NCI-H128 (cell line): ENCODE data around the gene NAA40.

Source experiments
- DNase-seq: peaks from one replicate; lab custom pipeline; 2025; ENCODE audit not compliant: unreplicated experiment; lab: John Stamatoyannopoulos, UW

NAA40 gene

DNA sequence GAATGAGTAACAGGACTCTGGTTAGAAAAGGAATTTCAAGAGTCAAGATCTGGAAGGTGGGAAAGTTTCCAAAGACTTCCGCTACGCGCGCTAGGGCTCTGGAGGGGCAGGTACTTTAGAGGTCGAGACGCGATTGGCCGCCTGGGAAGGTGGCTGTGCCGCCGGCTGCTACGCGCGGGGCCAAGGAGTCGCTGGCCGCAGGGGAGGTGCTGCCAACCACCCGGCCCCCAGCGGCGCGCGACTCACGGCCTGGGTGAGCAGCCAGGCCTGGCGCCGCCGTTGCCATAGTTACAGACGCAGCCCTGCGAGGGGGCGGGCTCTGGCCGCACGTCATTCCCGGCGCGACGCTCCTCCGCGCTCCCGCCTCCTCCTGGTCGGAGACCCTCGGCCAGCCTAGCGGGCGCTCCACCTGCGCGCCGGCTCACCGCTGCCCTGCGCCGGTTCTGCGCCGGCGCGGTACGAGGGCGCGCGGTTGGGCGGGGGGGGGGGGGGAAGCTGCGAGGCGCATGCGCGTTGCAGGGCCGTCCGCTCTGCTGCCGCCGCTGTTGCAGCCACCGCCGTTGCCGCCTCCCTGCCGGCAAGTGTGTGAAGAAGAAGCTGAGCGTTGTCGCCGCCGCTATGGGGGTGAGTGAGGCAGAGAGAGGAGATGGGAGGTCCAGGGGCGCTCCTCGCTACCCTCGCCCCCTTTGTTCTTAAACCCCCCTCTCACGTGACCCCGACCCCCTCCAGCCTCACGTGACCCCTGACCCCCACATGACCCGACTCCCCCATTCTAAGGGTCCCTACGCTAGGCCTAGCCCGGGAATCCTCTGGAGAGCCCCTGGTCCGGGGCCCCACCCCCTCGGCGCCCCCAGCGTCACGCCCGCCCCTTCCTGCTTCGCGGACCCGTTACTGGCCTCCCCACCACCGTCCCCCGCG lies at the start of gene NAA40:
NAA40 (plus strand) TSS at position 524 of the 918 bp plus-strand sequence; CDS start at position 619, 95 bp downstream.
- DNase-seq: peak; percentile 95

DNA sequence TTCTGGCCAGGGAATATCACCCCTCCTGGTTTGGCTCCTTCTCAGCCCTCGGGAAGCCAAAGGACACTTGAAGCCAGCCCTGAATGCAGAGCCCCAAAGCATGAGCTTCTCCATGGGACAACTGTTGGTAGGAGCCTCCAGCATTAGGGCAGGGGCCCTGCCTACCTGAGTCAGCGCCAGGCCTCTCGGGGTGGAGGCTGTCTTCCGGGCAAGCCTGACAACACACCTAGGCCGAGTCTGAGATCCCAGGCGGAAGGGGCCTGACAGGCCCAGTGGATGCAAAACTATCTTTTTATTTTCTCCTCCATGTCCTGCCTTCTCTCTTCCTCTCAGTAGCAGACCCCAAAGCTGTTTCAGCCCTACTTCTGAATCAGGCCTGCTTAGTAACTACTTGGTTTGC lies 49.5 kb upstream of the NAA40 start:
- no peak for DNase-seq

DNA sequence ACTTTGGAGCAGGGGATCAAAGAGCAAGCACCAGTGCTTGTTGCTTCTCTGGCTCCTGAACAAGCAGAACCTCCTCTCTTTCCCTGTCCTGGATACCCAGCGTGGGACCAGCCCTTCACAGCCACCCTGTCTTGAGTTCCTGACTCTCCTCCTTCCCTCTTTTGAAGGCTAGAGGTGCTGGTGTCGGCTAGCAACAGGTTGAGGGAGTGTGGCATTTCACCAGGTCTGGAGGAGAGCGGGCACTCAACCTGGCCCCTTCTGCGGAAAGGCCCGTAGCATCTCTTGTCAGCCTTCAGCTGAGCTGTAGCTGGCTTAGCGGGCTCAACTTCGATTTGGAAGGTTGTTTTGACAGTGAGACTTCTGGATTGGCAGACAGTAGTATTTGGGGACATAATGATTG lies 48.4 kb upstream of the NAA40 start:
- no peak for DNase-seq

DNA sequence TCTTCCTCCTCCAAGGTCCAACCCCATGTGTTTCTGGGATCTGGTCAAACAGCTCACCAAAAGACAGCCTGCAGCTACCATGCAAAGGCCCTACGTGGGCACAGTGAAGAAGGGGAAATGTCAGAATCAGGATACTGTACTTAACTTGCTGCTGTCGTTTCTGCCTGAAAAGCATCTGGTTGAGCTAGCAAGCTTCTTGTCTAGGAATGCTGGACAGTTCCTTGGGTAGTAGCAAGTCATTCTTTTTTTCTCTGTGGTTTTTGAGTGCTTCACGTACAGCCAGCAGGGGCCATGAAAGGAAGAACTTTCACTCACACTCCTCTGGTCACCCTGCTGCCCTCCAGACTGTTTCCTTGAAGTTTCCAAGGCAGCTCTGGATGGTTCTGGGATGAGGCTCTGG lies 46.6 kb upstream of the NAA40 start:
- no peak for DNase-seq

DNA sequence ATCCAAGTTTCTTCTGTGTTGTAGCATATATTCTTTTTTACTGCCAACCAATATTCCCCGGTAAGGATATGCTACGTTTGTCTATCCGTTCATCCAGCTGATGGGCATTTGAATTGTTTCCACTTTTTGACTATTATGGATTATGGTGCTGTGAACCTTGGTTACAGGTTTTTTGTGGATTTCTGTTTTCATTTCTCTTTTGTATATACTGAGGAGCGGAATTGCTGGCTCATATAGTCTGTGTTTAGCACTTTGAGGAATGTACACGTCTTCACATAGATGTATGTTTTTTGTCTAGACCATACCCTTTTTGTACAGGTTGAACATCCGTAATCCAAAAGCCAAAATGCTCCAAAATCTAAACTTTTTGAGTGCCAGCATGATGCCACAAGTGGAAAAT lies 45.4 kb upstream of the NAA40 start:
- no peak for DNase-seq

DNA sequence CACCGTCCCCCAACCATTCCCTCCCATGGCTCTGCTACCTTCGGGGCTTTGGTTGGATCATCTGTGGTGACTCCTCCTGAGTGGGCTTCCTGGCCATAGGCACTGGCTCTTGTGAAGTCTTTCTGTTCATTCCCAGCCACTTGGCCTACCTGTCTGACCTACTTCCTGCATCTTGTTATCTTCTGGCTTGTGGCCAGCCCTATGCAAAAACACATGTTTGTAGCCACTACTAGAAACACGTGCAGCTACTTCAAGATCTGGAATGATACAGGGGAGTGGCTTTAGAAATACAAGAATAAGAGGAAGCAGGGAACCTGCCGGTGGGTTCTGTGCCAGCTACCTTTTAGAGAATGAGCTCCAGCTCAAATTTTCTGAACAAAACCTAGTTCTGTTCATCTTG lies 42.7 kb upstream of the NAA40 start:
- DNase-seq: no peak

DNA sequence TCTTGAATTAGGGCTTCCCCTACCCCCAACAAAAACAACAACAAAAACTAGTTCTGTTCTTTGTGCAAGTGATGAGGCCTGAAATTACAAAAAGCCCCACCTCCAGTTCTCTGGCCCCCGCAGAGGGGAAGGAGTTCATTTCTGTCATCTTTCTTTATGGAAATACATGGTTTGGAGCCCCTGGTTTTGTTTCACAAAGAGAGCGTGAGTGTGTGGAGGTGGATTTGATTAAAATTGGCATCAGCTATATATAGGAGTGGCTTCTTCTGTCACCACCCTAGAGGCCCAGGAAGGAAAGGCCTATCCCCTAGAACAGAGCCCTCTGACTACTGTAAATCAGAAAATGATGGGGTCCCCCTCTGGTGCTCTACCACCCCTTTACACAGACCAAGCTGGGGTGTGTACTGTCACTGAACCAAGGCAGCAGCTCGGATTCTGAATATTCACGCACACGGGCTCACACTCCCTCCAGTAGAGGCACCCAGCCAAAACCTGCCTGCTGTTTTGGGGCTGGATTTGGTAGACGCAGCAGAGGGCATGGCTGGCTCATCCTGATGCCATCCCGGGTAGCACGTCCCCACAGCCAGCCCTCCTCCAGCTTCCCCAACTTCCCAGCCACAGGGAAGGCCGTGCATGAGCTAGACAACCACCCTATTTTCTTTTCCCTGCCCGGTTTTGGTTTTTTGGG lies 41.2 kb upstream of the NAA40 start:
- DNase-seq: no peak

DNA sequence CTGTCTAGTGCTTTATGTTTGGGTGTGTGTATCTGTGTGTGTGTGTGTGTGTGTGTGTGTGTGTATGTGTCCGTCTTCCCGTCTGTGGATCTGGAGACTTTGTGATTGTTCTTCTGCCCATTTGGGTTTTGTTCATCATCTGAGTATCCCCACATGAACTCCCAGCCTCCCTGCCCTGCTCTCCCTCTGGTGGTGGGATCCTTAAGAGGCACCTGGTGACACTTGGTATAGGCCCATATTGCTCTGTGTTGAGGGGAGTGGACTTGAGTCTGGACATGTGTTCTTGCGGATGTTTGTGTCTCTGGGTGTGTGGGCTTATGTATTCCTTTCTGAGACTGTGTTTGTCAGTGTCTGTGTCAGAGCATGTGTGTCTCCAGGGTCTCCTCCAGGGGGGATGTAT lies 37.1 kb upstream of the NAA40 start:
- no peak for DNase-seq

DNA sequence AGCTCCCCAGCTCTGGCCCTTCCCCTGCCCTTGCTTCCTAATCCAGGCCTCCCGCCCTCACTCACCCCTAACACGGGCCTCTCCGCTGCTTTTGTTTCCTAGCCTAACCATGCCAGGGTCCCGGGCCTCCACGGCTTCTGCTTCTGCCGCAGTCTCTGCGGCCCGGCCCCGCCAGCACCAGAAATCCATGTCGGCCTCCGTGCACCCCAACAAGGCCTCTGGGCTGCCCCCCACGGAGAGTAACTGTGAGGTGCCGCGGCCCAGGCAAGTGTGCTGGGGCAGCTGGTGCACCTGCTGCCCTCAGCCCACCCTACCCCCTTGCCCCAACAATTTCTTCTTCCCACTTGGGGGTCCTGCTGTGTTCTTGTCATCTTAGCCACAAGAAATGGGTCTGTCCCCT lies 34.9 kb upstream of the NAA40 start:
- DNase-seq: no peak

DNA sequence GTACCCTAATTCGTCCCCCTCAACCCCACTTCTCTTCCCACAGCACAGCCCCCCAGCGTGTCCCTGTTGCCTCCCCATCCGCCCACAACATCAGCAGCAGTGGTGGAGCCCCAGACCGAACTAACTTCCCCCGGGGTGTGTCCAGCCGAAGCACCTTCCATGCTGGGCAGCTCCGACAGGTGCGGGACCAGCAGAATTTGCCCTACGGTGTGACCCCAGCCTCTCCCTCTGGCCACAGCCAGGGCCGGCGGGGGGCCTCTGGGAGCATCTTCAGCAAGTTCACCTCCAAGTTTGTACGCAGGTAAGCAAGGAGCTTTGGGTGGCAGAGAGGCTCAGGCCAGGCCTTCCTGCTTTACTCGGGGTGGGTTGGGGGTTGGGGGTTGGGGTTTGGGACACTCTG lies 34.1 kb upstream of the NAA40 start:
- DNase-seq: no peak

DNA sequence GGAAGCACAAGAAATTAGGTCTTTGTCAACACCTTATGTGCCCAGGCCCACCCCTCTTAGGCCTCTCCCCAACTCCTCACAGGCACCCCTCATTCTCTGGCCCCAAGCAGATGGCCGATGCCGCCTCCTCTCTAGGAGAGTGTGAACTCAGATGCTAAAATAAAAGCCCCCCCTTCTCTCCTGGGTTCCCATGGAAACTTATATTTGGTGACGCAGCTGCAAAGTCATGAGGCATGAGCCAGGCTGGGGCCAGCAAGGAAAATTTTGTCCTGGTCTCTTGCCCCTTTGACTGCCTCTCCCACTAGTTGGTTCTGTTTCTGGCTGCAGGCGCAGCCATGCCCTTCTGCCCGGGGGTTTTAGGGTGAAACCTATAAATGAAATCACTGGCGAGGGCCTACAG lies 33.6 kb upstream of the NAA40 start:
- DNase-seq: no peak

DNA sequence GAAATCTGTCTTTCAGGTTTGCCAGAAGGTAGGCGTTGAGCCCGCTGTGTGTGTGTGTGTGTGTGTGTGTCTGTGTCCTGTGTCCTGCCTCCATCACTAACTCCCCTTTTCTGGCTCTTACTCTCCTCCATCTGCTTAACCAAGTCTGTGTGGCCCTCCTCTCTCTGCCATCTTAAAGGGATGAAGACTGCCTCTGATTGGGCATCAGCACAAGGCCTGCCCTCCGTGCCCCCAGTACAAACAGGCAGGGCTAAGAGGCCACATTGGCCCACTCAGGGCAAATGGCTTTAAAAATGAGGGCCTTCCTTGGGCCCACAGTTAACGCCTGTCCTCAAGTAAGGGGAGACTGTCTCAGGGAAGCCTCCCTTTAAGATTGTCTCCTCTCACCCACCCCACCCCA lies 32.7 kb upstream of the NAA40 start:
- DNase-seq: no peak

DNA sequence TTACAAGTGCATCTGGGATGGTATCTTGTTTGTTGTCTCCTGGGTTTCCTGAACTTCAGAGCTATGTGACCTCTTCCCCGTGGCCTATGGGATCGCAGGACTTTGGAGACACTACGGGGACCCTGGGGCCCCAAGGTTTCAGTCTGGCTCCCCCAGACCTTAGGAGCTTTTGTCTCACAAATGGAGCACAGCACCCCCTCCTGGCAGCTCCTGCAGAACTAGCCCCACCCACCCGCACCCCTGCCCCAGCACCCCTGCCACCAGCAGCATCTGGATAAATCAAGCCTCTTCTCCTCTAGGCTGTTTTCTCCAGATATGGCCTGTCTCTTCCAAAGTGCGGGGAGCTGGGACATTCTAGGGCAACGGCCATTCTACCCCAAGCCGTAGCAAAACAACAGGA lies 32.2 kb upstream of the NAA40 start:
- no peak for DNase-seq

DNA sequence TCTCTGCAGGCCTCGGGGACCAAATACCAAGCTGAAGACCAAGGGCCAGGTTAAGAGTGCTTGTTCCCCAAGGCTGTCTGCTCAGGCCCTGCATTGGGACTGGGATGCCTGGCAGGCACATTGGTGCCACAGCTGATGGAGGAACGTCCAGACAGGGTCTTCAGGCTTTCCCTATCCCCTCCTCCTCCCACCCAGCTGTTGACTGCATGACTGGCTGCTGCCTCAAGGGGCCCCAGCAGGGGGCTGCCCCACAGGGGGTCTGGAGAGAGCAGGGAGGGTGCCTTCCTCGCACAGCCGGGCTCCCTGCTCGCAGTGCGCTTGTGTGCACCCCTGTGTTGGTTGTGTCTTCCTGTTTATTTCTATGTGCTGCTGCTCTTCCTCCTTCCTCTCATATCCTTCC lies 31.7 kb upstream of the NAA40 start:
- DNase-seq: no peak

DNA sequence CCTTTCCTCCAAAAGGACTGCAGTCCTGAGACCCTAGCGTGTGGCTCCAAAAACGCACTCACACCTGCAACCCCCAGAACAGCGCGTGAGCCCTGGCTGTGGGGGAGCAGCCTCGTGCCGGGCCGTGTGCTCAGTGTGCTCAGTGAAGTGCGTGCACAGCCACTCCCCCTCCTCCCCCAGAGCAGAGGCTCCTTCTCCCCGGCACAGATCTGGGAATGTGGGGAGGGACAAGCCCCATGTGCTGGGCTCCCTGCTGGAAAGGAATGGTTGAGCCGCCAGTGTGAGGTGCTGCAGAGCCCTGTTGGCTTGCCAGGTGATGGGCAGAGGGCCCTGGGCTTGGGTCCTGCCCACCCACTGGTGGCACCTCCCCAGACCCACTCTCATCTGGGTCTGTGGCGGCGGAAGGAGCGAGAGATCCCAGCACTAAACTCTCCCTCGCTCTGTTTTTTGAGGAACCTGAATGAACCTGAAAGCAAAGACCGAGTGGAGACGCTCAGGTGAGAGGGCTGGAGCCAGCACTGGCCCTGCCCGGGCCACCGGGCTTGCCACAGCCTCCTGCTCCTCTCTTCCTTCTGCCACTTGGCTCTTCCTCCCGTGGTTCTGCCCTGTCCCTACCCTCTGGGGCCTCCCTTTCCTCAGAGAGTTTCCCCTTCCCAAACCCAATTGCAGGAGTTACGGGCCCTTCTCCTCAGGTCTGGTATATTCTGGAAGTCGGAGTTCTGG lies 30.8 kb upstream of the NAA40 start:
- no peak for DNase-seq

DNA sequence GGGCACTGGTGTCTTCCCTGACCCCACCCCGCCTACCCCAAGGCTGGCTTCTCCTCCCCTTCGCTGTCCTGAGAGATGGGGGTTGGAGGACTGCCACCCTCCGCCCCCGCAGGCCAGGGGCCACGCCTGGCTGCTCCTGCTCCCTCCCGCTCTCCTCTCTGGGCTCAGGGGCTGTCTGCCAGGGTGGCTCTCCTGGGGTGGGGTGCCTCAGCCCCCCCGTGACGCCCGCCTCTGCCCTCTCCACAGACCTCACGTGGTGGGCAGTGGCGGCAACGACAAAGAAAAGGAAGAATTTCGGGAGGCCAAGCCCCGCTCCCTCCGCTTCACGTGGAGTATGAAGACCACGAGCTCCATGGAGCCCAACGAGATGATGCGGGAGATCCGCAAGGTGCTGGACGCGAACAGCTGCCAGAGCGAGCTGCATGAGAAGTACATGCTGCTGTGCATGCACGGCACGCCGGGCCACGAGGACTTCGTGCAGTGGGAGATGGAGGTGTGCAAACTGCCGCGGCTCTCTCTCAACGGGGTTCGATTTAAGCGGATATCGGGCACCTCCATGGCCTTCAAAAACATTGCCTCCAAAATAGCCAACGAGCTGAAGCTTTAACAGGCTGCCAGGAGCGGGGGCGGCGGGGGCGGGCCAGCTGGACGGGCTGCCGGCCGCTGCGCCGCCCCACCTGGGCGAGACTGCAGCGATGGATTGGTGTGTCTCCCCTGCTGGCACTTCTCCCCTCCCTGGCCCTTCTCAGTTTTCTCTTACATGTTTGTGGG lies 30.0 kb upstream of the NAA40 start:
- no peak for DNase-seq

DNA sequence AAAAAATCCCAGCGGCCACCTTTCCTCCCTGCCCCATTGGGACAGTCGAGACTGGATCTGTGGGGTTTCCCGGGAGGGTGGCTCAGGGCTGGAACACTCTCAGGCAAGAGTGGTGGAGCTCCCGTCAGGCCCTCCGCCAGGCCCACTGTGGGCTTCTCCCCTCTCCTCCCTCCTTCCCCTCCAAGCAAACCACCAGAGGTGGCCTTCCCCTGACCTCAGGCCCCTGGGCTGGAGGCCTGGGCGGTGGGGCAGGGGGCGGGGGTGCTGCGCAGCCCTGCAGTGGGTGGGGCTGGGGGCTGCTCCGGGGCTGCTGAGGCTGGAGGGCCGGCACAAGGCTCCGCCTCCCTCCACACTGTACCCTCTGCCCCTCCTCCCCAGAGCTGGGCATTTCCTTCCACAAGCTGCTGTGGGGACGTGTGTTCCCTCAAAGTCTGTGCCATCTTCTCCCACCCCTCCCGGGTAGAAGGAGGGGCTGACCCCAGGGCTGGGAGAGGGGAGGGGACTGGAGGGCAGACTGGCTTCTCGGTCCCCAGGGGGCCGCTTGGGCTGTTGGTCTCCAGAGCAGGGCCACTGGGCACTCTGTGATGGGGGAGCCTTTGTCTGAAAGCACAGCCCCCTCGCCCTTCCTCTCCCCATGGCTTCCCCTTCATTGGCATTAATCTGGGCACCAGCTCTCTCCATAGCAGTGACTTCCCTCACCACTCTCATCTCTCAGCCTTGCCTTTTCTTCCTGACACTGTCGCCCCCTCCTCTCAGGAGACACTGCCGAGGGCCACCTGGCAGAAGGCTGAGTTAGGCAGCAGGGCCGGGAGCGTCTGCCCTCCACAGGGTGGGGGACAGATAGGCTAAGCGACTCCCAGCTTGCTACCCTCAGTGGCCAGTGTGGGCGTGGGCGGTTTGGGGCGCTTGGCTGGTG lies 29.0 kb upstream of the NAA40 start:
- no peak for DNase-seq

DNA sequence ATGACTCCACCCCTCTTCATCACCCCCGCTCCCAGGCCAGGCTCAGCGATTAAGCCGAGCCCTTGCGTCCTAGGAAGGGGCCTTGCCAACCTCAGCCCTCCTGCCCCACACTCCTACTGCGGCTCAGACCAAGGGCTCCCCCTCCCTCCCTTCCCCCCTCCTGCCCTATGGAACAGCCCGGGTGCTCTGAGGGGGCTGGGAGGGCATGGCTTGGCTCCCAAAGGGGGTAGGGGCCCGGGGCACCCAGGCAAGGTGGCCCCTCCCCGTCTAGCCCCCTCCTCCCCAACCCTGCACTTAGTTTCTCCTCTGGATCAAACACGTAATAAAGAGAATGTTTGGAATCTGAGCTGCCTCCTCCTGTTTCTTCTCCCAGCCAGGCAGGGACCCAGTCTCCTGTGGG lies 28.1 kb upstream of the NAA40 start:
- no peak for DNase-seq

DNA sequence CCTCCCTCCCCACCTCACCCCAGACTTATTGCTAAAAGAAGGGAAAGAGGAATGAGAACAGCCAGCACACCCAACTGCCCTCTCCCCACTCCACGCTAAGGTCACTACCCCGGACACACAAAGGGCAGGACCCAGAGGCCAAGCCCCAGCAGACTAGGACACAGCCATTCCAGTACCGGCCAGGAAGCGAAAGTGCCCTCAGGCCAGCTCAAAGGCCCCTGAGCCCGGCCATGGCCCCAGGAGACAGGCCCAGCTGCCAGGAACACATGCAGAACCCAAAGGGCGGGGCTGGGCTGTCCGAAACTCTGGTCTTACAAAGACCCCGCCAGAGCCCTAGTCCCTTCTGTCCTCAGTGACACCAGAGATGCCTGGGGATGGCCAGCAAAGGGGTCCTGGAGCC lies 27.4 kb upstream of the NAA40 start:
- DNase-seq: no peak

DNA sequence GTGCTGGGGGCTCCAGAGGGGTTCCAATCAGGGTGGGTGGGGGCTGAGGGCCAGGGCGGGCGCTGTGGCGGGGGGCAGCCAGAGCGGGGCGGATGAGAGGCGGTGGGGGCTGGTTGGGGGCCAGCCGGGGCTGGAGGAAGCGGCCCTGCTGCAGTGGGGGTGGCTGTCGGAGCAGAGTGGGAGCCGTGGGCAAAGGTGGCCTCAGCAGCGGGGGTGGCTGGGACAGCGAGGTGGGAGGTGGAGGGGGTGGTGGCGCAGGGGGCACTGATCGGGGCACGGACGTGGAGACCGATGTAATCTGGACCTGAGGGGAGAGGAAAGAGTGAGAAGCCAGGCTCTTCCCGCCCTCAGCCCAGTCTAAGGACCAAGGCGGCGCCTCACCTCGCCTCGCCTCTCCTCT lies 26.9 kb upstream of the NAA40 start:
- no peak for DNase-seq
